K562 (cell line): ENCODE results near the gene FAM174C. TPM values are rescaled to one million over a fixed set of nuclear protein-coding genes. Genes with fewer than 3 reads are reported as not detected.

Source experiments
- ATAC-seq: fragments of 200-7000 bp; cut with Tn5 transposase; 3 replicates; pipeline ENCODE4 v1.9.1; 2020; ENCODE audit warnings: moderate library complexity
- BruUV-seq: library from RNA; stranded (reverse); fragments of 400-500 nt; replicated peaks from 2 replicates; lab custom pipeline; 2021; lab: Mats Ljungman, UMichigan
- CTCF ChIA-PET: fragments of 300-600 bp; formaldehyde crosslinking; extraction: SDS; loops from one replicate; lab custom pipeline; 2021; ENCODE audit warnings: low intra/inter-chr PET ratio; lab: Yijun Ruan, JAX
- POLR2A ChIA-PET: fragments of 300-600, 350-650 bp; sonication (Branson Sonifier 250); formaldehyde crosslinking; extraction: SDS; loops from one replicate; lab custom pipeline; 2021; ENCODE audit warnings: antibody characterized with exemption, inconsistent platforms; lab: Yijun Ruan, JAX
- DNase-seq, 4 experiments: peaks; one replicate each; pipeline versions ENCODE4 v3.0.0 to v3.0.0-alpha.2; 2011 to 2018; ENCODE audit warnings: low spot score in 3 of 4, mixed read lengths in 3 of 4; ENCODE audit errors: extremely low read depth in 1 of 4
- FAIRE-seq: peaks from 2 replicates; lab custom pipeline; 2011; peaks lifted over from hg19 to GRCh38; lab: Jason Lieb, UNC
- H2AFZ ChIP-seq: 2 replicates; pipeline ENCODE4 v1.6.0; 2011; ENCODE audit warnings: low read depth, low read length, control low read depth, inconsistent platforms
- H3K27ac ChIP-seq: fragments of 200-600 bp; 3 replicates; pipeline ENCODE4 v1.8.0; 2011; ENCODE audit warnings: low read depth, mild to moderate bottlenecking, control low read depth, inconsistent platforms, low read length, moderate library complexity, mixed read lengths; ENCODE audit errors: extremely low read depth
- H3K27me3 ChIP-seq, 2 experiments: fragments of 300-600 bp in 1 of 2; 2 replicates in 1 of 2; 3 replicates in 1 of 2; pipeline versions ENCODE4 v1.6.0 to v1.8.0; 2011; ENCODE audit warnings: inconsistent platforms in 2 of 2, low read length in 2 of 2, mild to moderate bottlenecking in 1 of 2, mixed read lengths in 1 of 2, moderate library complexity in 1 of 2; ENCODE audit not compliant: control insufficient read depth in 2 of 2, insufficient read depth in 2 of 2
- H3K36me3 ChIP-seq: fragments of 300-600 bp; 3 replicates; pipeline ENCODE4 v1.8.0; 2011; ENCODE audit warnings: mild to moderate bottlenecking, low read length, inconsistent platforms; ENCODE audit not compliant: control insufficient read depth, insufficient read depth
- H3K4me1 ChIP-seq, 2 experiments: fragments of 200-600 bp in 1 of 2; replicated peaks in 1 of 2; 2 replicates in 1 of 2; 3 replicates in 1 of 2; pipeline versions ENCODE4 v1.5.1 to v1.8.0; 2011; ENCODE audit warnings: inconsistent platforms in 2 of 2, low read length in 2 of 2, mild to moderate bottlenecking in 1 of 2, mixed read lengths in 1 of 2, moderate library complexity in 1 of 2; ENCODE audit not compliant: control insufficient read depth in 2 of 2, insufficient read depth in 2 of 2
- H3K4me2 ChIP-seq: 2 replicates; pipeline ENCODE4 v1.6.1; 2011; ENCODE audit warnings: low read length, control low read depth, inconsistent platforms, mixed read lengths; ENCODE audit not compliant: insufficient read depth
- H3K4me3 ChIP-seq: fragments of 200-600 bp; sonication (generic), shearing (Covaris generic); 2 replicates; pipeline ENCODE4 v1.5.1; 2016; ENCODE audit warnings: control low read depth, inconsistent platforms
- H3K79me2 ChIP-seq: fragments of 200-600 bp; 3 replicates; pipeline ENCODE4 v1.8.0; 2011; ENCODE audit warnings: low read length, inconsistent platforms; ENCODE audit not compliant: control insufficient read depth, insufficient read depth
- H3K9ac ChIP-seq, 2 experiments: 2 replicates each; pipeline versions ENCODE4 v1.6.0 to v1.6.1; 2011; ENCODE audit warnings: low read depth in 2 of 2, low read length in 2 of 2, control low read depth in 1 of 2, inconsistent platforms in 1 of 2, mild to moderate bottlenecking in 1 of 2, mixed read lengths in 1 of 2; ENCODE audit not compliant: insufficient read depth in 1 of 2
- H3K9me1 ChIP-seq: one replicate; pipeline ENCODE4 v1.6.0; 2011; ENCODE audit warnings: inconsistent platforms, mild to moderate bottlenecking, low read length, moderate library complexity; ENCODE audit not compliant: control insufficient read depth, insufficient read depth
- H3K9me3 ChIP-seq: replicated peaks from 2 replicates; pipeline ENCODE4 v1.5.1; 2011; ENCODE audit warnings: low read depth, low read length, inconsistent platforms; ENCODE audit not compliant: control insufficient read depth, insufficient read depth
- H4K20me1 ChIP-seq: replicated peaks from 2 replicates; pipeline ENCODE4 v1.6.1; 2011; ENCODE audit warnings: low read length, inconsistent platforms, mixed read lengths; ENCODE audit not compliant: control insufficient read depth, insufficient read depth
- ATF7 ChIP-seq: fragments of 450-650 bp; IDR thresholded peaks from 2 replicates; pipeline ENCODE4 v1.7.1; 2014; ENCODE audit warnings: mild to moderate bottlenecking, moderate library complexity
- CBFA2T2 ChIP-seq: fragments of 450-650 bp; conservative IDR thresholded peaks from 2 replicates; pipeline ENCODE4 v1.6.1; 2017; ENCODE audit warnings: mild to moderate bottlenecking
- GABPB2 ChIP-seq: fragments of 250-450 bp; sonication (Bioruptor Pico); conservative IDR thresholded peaks from 2 replicates; pipeline ENCODE4 v1.5.1; 2021; ENCODE audit warnings: mild to moderate bottlenecking
- PHF21A ChIP-seq: fragments of 450-650 bp; IDR thresholded peaks from 2 replicates; pipeline ENCODE4 v1.6.1; 2017; ENCODE audit warnings: low read depth, borderline replicate concordance
- SLC30A9 ChIP-seq: fragments of 250-450 bp; sonication (Bioruptor Pico); IDR thresholded peaks from 2 replicates; pipeline ENCODE4 v1.8.0; 2022; ENCODE audit warnings: mild to moderate bottlenecking, moderate library complexity
- SMAD4 ChIP-seq: fragments of 250-450 bp; sonication (Bioruptor Pico); conservative IDR thresholded peaks from 2 replicates; pipeline ENCODE4 v1.8.0; 2021; ENCODE audit warnings: inconsistent platforms, mild to moderate bottlenecking, moderate library complexity
- ZNF444 ChIP-seq: fragments of 250-450 bp; sonication (Bioruptor Pico); IDR thresholded peaks from 2 replicates; pipeline ENCODE4 v1.4.0; 2020; ENCODE audit warnings: mild to moderate bottlenecking, moderate library complexity
- WGBS: fragments of 100-300 bp; shearing (Covaris generic); methylation state at CpG from one replicate; pipeline ENCODE4 v1.1.6; 2016; ENCODE audit warnings: low coverage, mixed read lengths; ENCODE audit not compliant: insufficient coverage; ENCODE audit errors: missing lambda C conversion rate; 5-methylcytosine and 5-hydroxymethylcytosine counted together
- in situ Hi-C: fragments of 300-500 bp; cut with MboI; formaldehyde crosslinking; loops from 4 replicates; pipeline ENCODE4 v1.15.0; 2018; ENCODE audit warnings: inconsistent platforms, mixed read lengths
- intact Hi-C: fragments of 100-400 bp; cut with micrococcal nuclease; formaldehyde crosslinking; loops from 2 replicates; pipeline ENCODE4 v1.14.2; 2022
- polyA plus RNA-seq, 8 experiments: library from polyadenylated mRNA; depleted of rRNA in 4 of 8; stranded (reverse) in 5 of 8; unstranded in 3 of 8; fragments of >200 nt; fragmentation: Nextera tagmentation in 2 of 8; fragmentation: Illumina TruSeq in 1 of 8; extraction: Ambion mirVana in 2 of 8; extraction: Trizol in 1 of 8; gene quantifications; 2 replicates each; pipeline versions ENCODE4 v1.2.1 to v1.2.3, GENCODE V29; 2011 to 2014; ENCODE audit warnings: inconsistent platforms in 1 of 8, missing spikeins in 1 of 8
- total RNA-seq, 7 experiments: library from RNA; depleted of rRNA in 6 of 7; stranded (reverse); fragments of >200 nt in 6 of 7; fragmentation: Illumina TruSeq in 2 of 7; extraction: Trizol in 2 of 7; gene quantifications; 2 replicates each; pipeline versions ENCODE4 v1.2.1 to v1.2.3, GENCODE V29; 2011 to 2021; ENCODE audit warnings: low replicate concordance in 1 of 7
- TF ChIP-seq, protein P1 (sequence below): sonication (generic); formaldehyde crosslinking; IDR thresholded peaks from 2 replicates; pipeline ENCODE4 v1.8.1; 2022; ENCODE audit warnings: missing genetic modification reagents
- TF ChIP-seq, protein P2 (sequence below): fragments of 200-800 bp; sonication (Bioruptor generic); IDR thresholded peaks from 2 replicates; pipeline ENCODE4 v1.6.1; 2017; ENCODE audit warnings: missing genetic modification characterization, missing compliant biosample characterization
- TF ChIP-seq, protein P3 (sequence below): sonication (generic); formaldehyde crosslinking; IDR thresholded peaks from 2 replicates; pipeline ENCODE4 v1.8.0; 2022; ENCODE audit warnings: mild to moderate bottlenecking, missing genetic modification reagents, borderline replicate concordance
- TF ChIP-seq, protein P4 (sequence below): sonication (generic); formaldehyde crosslinking; IDR thresholded peaks from 2 replicates; pipeline ENCODE4 v1.9.0; 2022; ENCODE audit warnings: mild to moderate bottlenecking, missing genetic modification reagents
- TF ChIP-seq, protein P5 (sequence below): fragments of 250-450 bp; sonication (Bioruptor Pico); IDR thresholded peaks from 2 replicates; pipeline ENCODE4 v1.5.0; 2020; ENCODE audit warnings: mild to moderate bottlenecking, borderline replicate concordance

Gene FAM174C
- total and polyA plus RNA-seq, 9 of the 15 experiments (the other 6 are each of a cell fraction or from before 2014, with no cell fraction given): 0.66 to 89.6 (median 20.3) TPM

DNA sequence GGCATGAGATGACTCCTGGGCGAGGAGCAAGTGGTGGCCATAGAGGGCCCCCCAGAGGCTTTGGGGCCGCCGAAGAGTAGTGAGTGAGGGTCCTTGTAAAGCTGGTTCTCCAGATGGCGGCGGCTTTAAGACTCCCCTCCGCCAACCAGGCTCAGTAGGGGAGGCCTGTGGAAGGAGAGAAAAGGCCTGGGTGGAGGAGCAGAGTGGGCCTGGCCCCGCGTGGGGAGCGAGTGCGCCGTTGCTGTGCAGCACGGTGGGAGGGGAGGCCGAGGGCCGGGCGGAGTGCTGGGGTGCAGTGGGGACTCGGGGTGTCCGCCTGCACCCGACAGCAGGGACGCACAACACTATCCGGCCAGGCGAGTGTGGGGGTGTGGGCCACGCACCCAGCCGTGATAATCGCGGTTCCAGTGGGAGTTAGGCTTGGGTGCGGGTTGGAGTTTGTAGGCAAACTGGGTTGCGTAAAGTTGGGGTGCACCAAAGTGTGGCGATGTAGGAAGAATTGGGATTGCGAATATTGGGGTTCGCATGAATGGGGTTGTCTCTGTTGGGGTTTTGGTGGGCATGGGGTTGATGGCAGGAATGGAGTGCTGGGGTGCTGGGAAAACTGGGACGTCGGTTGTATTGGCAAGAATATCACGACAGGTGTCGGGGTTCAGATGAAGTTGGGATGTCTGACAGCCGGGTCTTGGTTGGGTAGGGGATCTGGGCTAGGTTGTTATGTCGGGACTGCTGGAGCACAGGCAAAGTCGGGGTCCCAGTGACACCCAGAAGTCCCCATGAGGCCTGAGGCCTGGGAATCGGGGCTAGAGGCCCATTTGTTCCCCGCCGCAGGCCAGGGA is 6.9 kb upstream of the FAM174C start:
- H3K27ac ChIP-seq: peak overlapping the region; percentile 57
- TF ChIP-seq, protein P1, sequence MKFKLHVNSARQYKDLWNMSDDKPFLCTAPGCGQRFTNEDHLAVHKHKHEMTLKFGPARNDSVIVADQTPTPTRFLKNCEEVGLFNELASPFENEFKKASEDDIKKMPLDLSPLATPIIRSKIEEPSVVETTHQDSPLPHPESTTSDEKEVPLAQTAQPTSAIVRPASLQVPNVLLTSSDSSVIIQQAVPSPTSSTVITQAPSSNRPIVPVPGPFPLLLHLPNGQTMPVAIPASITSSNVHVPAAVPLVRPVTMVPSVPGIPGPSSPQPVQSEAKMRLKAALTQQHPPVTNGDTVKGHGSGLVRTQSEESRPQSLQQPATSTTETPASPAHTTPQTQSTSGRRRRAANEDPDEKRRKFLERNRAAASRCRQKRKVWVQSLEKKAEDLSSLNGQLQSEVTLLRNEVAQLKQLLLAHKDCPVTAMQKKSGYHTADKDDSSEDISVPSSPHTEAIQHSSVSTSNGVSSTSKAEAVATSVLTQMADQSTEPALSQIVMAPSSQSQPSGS (CRISPR knock-in tag): no peak
- TF ChIP-seq, protein P2, sequence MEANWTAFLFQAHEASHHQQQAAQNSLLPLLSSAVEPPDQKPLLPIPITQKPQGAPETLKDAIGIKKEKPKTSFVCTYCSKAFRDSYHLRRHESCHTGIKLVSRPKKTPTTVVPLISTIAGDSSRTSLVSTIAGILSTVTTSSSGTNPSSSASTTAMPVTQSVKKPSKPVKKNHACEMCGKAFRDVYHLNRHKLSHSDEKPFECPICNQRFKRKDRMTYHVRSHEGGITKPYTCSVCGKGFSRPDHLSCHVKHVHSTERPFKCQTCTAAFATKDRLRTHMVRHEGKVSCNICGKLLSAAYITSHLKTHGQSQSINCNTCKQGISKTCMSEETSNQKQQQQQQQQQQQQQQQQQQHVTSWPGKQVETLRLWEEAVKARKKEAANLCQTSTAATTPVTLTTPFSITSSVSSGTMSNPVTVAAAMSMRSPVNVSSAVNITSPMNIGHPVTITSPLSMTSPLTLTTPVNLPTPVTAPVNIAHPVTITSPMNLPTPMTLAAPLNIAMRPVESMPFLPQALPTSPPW (CRISPR knock-in tag): no peak
- TF ChIP-seq, protein P3, sequence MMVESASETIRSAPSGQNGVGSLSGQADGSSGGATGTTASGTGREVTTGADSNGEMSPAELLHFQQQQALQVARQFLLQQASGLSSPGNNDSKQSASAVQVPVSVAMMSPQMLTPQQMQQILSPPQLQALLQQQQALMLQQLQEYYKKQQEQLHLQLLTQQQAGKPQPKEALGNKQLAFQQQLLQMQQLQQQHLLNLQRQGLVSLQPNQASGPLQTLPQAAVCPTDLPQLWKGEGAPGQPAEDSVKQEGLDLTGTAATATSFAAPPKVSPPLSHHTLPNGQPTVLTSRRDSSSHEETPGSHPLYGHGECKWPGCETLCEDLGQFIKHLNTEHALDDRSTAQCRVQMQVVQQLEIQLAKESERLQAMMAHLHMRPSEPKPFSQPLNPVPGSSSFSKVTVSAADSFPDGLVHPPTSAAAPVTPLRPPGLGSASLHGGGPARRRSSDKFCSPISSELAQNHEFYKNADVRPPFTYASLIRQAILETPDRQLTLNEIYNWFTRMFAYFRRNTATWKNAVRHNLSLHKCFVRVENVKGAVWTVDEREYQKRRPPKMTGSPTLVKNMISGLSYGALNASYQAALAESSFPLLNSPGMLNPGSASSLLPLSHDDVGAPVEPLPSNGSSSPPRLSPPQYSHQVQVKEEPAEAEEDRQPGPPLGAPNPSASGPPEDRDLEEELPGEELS (CRISPR knock-in tag): no peak
- TF ChIP-seq SMAD4 (CRISPR knock-in tag): no peak
- TF ChIP-seq PHF21A: peak; percentile 92; the same call in 1 of the 2 replicates
- no peak for TF ChIP-seq GABPB2 (CRISPR knock-in tag)
- no peak for TF ChIP-seq ZNF444 (CRISPR knock-in tag)
- no peak for TF ChIP-seq CBFA2T2
- TF ChIP-seq, protein P4, sequence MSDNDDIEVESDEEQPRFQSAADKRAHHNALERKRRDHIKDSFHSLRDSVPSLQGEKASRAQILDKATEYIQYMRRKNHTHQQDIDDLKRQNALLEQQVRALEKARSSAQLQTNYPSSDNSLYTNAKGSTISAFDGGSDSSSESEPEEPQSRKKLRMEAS: no peak
- no peak for TF ChIP-seq SLC30A9 (CRISPR knock-in tag)
- TF ChIP-seq, protein P5, sequence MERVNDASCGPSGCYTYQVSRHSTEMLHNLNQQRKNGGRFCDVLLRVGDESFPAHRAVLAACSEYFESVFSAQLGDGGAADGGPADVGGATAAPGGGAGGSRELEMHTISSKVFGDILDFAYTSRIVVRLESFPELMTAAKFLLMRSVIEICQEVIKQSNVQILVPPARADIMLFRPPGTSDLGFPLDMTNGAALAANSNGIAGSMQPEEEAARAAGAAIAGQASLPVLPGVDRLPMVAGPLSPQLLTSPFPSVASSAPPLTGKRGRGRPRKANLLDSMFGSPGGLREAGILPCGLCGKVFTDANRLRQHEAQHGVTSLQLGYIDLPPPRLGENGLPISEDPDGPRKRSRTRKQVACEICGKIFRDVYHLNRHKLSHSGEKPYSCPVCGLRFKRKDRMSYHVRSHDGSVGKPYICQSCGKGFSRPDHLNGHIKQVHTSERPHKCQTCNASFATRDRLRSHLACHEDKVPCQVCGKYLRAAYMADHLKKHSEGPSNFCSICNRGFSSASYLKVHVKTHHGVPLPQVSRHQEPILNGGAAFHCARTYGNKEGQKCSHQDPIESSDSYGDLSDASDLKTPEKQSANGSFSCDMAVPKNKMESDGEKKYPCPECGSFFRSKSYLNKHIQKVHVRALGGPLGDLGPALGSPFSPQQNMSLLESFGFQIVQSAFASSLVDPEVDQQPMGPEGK (CRISPR knock-in tag): no peak
- TF ChIP-seq ATF7: no peak

More for the DNA sequence above, 6.9 kb upstream of the FAM174C start:
- WGBS: 44% methylated on average over 39 of the region's 40 CpGs
- Histone ChIP-seq H3K27me3 (no peaks in the 10 kb centered on the region), H3K4me2 (peak overlapping the region; percentile 83), H3K9me1 (no peaks in the 10 kb centered on the region), H3K4me3 (no peak overlapping the region), H4K20me1 (peaks cover 26% of the 10 kb centered on the region), H3K36me3 (peaks cover 37% of the 10 kb centered on the region), H3K9me3 (no peaks in the 10 kb centered on the region), H3K9ac (peak overlapping the region; percentile 48 to 92), H3K79me2 (peaks cover 46% of the 10 kb centered on the region), H3K4me1 (peaks cover 65 to 93% of the 10 kb centered on the region in 2 experiments), H2AFZ (peak overlapping the region; percentile 69)
- intact Hi-C loops: loop anchor here (1.0 kb wide), 2 partner anchors 20 to 223 kb away; partner anchors contain the start of gene MIDN
- FAIRE-seq (no peak), ATAC-seq (no peak), DNase-seq (peak in 1 of 4 experiments; percentile 29)
- in situ Hi-C loops: no loop called here
- ChIA-PET POLR2A (interaction anchor here (0.6 to 3.0 kb wide), 63 partner anchors 8 to 590 kb away, joined by 3 to 90 read pairs (median 4); partner anchors contain the start of genes ATP5F1D, GPX4, MED16 and RNU6-9), CTCF (interaction anchor here (1.9 to 3.3 kb wide), 2 partner anchors 20 to 24 kb away, joined by 11 to 51 read pairs; partner anchors contain the start of gene MIDN)
- BruUV-seq: no TSS peak
